Measurements from ENCODE around the gene FAM76B.
"Not testable (repeated sequence)": the region's sequence is repeated elsewhere in the genome, so short reads cannot be mapped to it uniquely, and the experiment has no call there.

The FAM76B gene

GRCh38 chr11:95789506-95790122 lies at the start of gene FAM76B:
TSS of gene FAM76B (minus strand) at chr11:95789782. CDS start at chr11:95789478, 304 bp downstream.
- DNase-seq: peak; percentile 98

- peak; percentile 54 for DNase-seq
Measured at GRCh38 chr11:95835768-95836488, 46.3 kb upstream of the FAM76B start.

- no peak for DNase-seq
Measured at GRCh38 chr11:95835351-95835750, 45.8 kb upstream of the FAM76B start.

GRCh38 chr11:95833378-95833777 lies 43.8 kb upstream of the FAM76B start:
- DNase-seq: no peak

- DNase-seq: no peak
Measured at GRCh38 chr11:95832763-95833162, 43.2 kb upstream of the FAM76B start.

GRCh38 chr11:95831198-95831883 lies 41.8 kb upstream of the FAM76B start:
- no peak for DNase-seq

- DNase-seq: peak; percentile 18
Measured at GRCh38 chr11:95829580-95830259, 40.1 kb upstream of the FAM76B start.

GRCh38 chr11:95827696-95828095 lies 38.1 kb upstream of the FAM76B start:
- DNase-seq: no peak

GRCh38 chr11:95821640-95822039 lies 32.1 kb upstream of the FAM76B start:
- DNase-seq: no peak

- DNase-seq: no peak
Measured at GRCh38 chr11:95816037-95816436, 26.5 kb upstream of the FAM76B start.

GRCh38 chr11:95811052-95811451 lies 21.5 kb upstream of the FAM76B start:
- DNase-seq: not testable (repeated sequence)

GRCh38 chr11:95806464-95806863 lies 16.9 kb upstream of the FAM76B start:
- not testable (repeated sequence) for DNase-seq

- DNase-seq: no peak
Measured at GRCh38 chr11:95805869-95806268, 16.3 kb upstream of the FAM76B start.

GRCh38 chr11:95803973-95804372 lies 14.4 kb upstream of the FAM76B start:
- no peak for DNase-seq

GRCh38 chr11:95802806-95803205 lies 13.2 kb upstream of the FAM76B start:
- DNase-seq: no peak

GRCh38 chr11:95800438-95800837 lies 10.9 kb upstream of the FAM76B start:
- DNase-seq: no peak

- DNase-seq: no peak
Measured at GRCh38 chr11:95799546-95799945, 10.0 kb upstream of the FAM76B start.

- no peak for DNase-seq
Measured at GRCh38 chr11:95796501-95796900, 6.9 kb upstream of the FAM76B start.

GRCh38 chr11:95795627-95796295 lies 6.2 kb upstream of the FAM76B start:
- no peak for DNase-seq

GRCh38 chr11:95794086-95794485 lies 4.5 kb upstream of the FAM76B start:
- DNase-seq: no peak

GRCh38 chr11:95793116-95793515 lies 3.5 kb upstream of the FAM76B start:
- no peak for DNase-seq

GRCh38 chr11:95792700-95793099 lies 3.1 kb upstream of the FAM76B start:
- no peak for DNase-seq

- no peak for DNase-seq
Measured at GRCh38 chr11:95792200-95792599, 2.6 kb upstream of the FAM76B start.
